ENCODE results near the gene SULT2A1.

Gene SULT2A1

GRCh38 chr19:47821460-47822020 lies 64.6 kb downstream of the SULT2A1 start, which contains the start of gene CRX:
Gene CRX, plus strand, starts transcription at chr19:47821937. Its CDS starts 12,507 bp downstream, at chr19:47834444.
- no peak for ATAC-seq (ENCODE audit: low read depth)
- TF ChIP-seq CTCF (IDR thresholded peaks at IDR 0.05; ENCODE audit: poor library complexity, severe bottlenecking), result no peak

More at GRCh38 chr19:47821460-47822020, 64.6 kb downstream of the SULT2A1 start, which contains the start of gene CRX:
- H3K36me3 ChIP-seq (ENCODE audit: low read depth), result no peaks in the 10 kb centered on the region
- H3K9me3 ChIP-seq (ENCODE audit: severe bottlenecking), result no peaks in the 10 kb centered on the region
- H3K4me1 ChIP-seq (ENCODE audit: insufficient read depth, poor library complexity, severe bottlenecking), result no peaks in the 10 kb centered on the region
- DNase-seq (ENCODE audit: low spot score), result no peak
- peaks cover 7% of the 10 kb centered on the region for H3K27me3 ChIP-seq (ENCODE audit: insufficient read depth, poor library complexity, severe bottlenecking)
- H3K27ac ChIP-seq (ENCODE audit: poor library complexity, severe bottlenecking), result no peak within 1 kb of the TSS
- no peak within 1 kb of the TSS for H3K4me3 ChIP-seq (ENCODE audit: severe bottlenecking)

All from RWPE2 (cell line).